Endothelial cell of umbilical vein (primary cell): ENCODE data around the gene ZNF777. TPM values are rescaled to one million over a fixed set of nuclear protein-coding genes. Genes with fewer than 3 reads are reported as not detected.

Experiments
- BruUV-seq: library from RNA; stranded (reverse); fragments of 400-500 nt; replicated peaks from 2 replicates; lab custom pipeline; 2021; lab: Mats Ljungman, UMichigan
- CTCF ChIA-PET: fragments of 300-600, 350-600 bp; sonication (Branson Sonifier 250); formaldehyde crosslinking; loops from one replicate; lab custom pipeline; 2021; ENCODE audit warnings: antibody characterized with exemption, inconsistent platforms; lab: Charles Lee
- POLR2A ChIA-PET: fragments of 300-600, 350-600 bp; sonication (Branson Sonifier 250); formaldehyde crosslinking; loops from one replicate; lab custom pipeline; 2021; ENCODE audit warnings: antibody characterized with exemption, inconsistent platforms; lab: Charles Lee
- DNase-seq: peaks from one replicate; pipeline ENCODE4 v3.0.0-alpha.2; 2011; ENCODE audit warnings: low read depth, low spot score
- FAIRE-seq: peaks from 2 replicates; lab custom pipeline; 2011; peaks lifted over from hg19 to GRCh38; lab: Jason Lieb, UNC
- H2AFZ ChIP-seq: 2 replicates; pipeline ENCODE4 v1.6.0; 2012; ENCODE audit warnings: low read depth, low read length, control low read depth, inconsistent platforms
- H3K27ac ChIP-seq: 2 replicates; pipeline ENCODE4 v1.5.1; 2011; ENCODE audit warnings: low read depth, mild to moderate bottlenecking, control low read depth, low read length, moderate library complexity; ENCODE audit not compliant: insufficient read depth
- H3K27me3 ChIP-seq, 2 experiments: 2 replicates each; pipeline versions ENCODE4 v1.6.0 to v1.6.1; 2011; ENCODE audit warnings: low read length in 2 of 2, mixed read lengths in 1 of 2; ENCODE audit not compliant: control insufficient read depth in 2 of 2, insufficient read depth in 2 of 2
- H3K36me3 ChIP-seq, 2 experiments: 2 replicates in 1 of 2; 3 replicates in 1 of 2; pipeline ENCODE4 v1.5.1; 2011; ENCODE audit warnings: low read length in 2 of 2, mild to moderate bottlenecking in 1 of 2, moderate library complexity in 1 of 2; ENCODE audit not compliant: control insufficient read depth in 2 of 2, insufficient read depth in 2 of 2; ENCODE audit errors: extremely low read depth in 1 of 2
- H3K4me1 ChIP-seq: 3 replicates; pipeline ENCODE4 v1.5.1; 2011; ENCODE audit warnings: mild to moderate bottlenecking, low read length; ENCODE audit not compliant: control insufficient read depth, insufficient read depth; ENCODE audit errors: extremely low read depth
- H3K4me2 ChIP-seq: 2 replicates; pipeline ENCODE4 v1.6.1; 2011; ENCODE audit warnings: low read length, control low read depth, mixed read lengths; ENCODE audit not compliant: insufficient read depth
- H3K4me3 ChIP-seq, 3 experiments: fragments of 200-600 bp in 1 of 3; sonication (generic), shearing (Covaris generic) in 1 of 3; replicated peaks in 1 of 3; 2 replicates each; pipeline ENCODE4 v1.5.1; 2011 to 2016; ENCODE audit warnings: control low read depth in 3 of 3, low read length in 3 of 3, mild to moderate bottlenecking in 2 of 3, inconsistent platforms in 1 of 3, low read depth in 1 of 3, moderate library complexity in 1 of 3; ENCODE audit not compliant: insufficient read depth in 1 of 3
- H3K79me2 ChIP-seq: 2 replicates; pipeline ENCODE4 v1.6.0; 2012; ENCODE audit warnings: low read length, inconsistent platforms; ENCODE audit not compliant: control insufficient read depth, insufficient read depth
- H3K9ac ChIP-seq: replicated peaks from 2 replicates; pipeline ENCODE3; 2011; ENCODE audit warnings: low read length, control low read depth; ENCODE audit not compliant: insufficient read depth; ENCODE audit errors: extremely low read depth
- H3K9me1 ChIP-seq: replicated peaks from 3 replicates; pipeline ENCODE4 v1.6.0; 2011; ENCODE audit warnings: mild to moderate bottlenecking, low read length; ENCODE audit not compliant: control insufficient read depth, insufficient read depth; ENCODE audit errors: extremely low read depth
- H3K9me3 ChIP-seq: replicated peaks from 2 replicates; pipeline ENCODE4 v1.5.1; 2012; ENCODE audit warnings: low read length, inconsistent platforms; ENCODE audit not compliant: control insufficient read depth, insufficient read depth
- H4K20me1 ChIP-seq: replicated peaks from 2 replicates; pipeline ENCODE3; 2011; ENCODE audit warnings: mild to moderate bottlenecking, low read length; ENCODE audit not compliant: control insufficient read depth, insufficient read depth; ENCODE audit errors: extremely low read depth
- CTCF ChIP-seq, 2 donors: IDR thresholded peaks; 1 replicate in 1 of 2; 2 replicates in 1 of 2; pipeline ENCODE4 v1.5.1; 2011; ENCODE audit warnings: low read length in 2 of 2, mild to moderate bottlenecking in 2 of 2, moderate library complexity in 2 of 2, control low read depth in 1 of 2, inconsistent platforms in 1 of 2, low read depth in 1 of 2; ENCODE audit not compliant: insufficient read depth in 1 of 2; ENCODE audit errors: extremely low read depth in 1 of 2
- GATA2 ChIP-seq: IDR thresholded peaks from 2 replicates; pipeline ENCODE4 v1.7.0; 2011; ENCODE audit warnings: low read depth, mild to moderate bottlenecking, moderate library complexity, mixed read lengths, low read length; ENCODE audit not compliant: insufficient read length, insufficient read depth
- MYC ChIP-seq: IDR thresholded peaks from one replicate; pipeline ENCODE4 v1.6.1; 2011; ENCODE audit warnings: mild to moderate bottlenecking, low read depth, low read length
- POLR2A ChIP-seq: IDR thresholded peaks from 2 replicates; pipeline ENCODE4 v1.6.1; 2012; ENCODE audit warnings: low read depth, mild to moderate bottlenecking, control low read depth, low read length
- POLR2AphosphoS5 ChIP-seq: IDR thresholded peaks from 2 replicates; pipeline ENCODE4 v1.6.1; 2012; ENCODE audit warnings: low read depth, mild to moderate bottlenecking, control low read depth, low read length, moderate library complexity; ENCODE audit not compliant: insufficient read depth
- dilution Hi-C: fragments of 300-500 bp; cut with MboI; formaldehyde crosslinking; loops from one replicate; pipeline ENCODE4 v1.15.0; 2019; ENCODE audit warnings: low sequenced_read_pairs; ENCODE audit not compliant: extremely low pct_ligation_motif_present
- intact Hi-C: fragments of 100-400 bp; cut with micrococcal nuclease; formaldehyde crosslinking; loops from one replicate; pipeline ENCODE4 v1.10.0; 2022
- polyA plus RNA-seq, 4 experiments: library from polyadenylated mRNA; depleted of rRNA in 3 of 4; stranded (reverse) in 3 of 4; unstranded in 1 of 4; fragments of >200 nt; gene quantifications; 2 replicates each; pipeline versions ENCODE4 v1.2.1 to v1.2.3, GENCODE V29; 2011 to 2012; ENCODE audit warnings: missing spikeins in 1 of 4
- total RNA-seq: library from RNA; stranded (reverse); gene quantifications from 2 replicates; pipeline ENCODE4 v1.2.3, GENCODE V29; 2021

Gene ZNF777
- total and polyA plus RNA-seq, 2 donors (not counting 3 experiments of a cell fraction or from before 2014, with no cell fraction given) = 7.4 to 11.1 TPM

- Histone ChIP-seq H2AFZ (peak within 1 kb of the TSS; percentile 81), H3K9me3 (no peaks in the 10 kb centered on the region), H3K4me3 (peak within 1 kb of the TSS; percentile 72 to 90 (median 77)), H3K79me2 (peaks cover 24% of the 10 kb centered on the region), H3K9ac (peak within 1 kb of the TSS; percentile 73), H3K27me3 (peaks cover 5 to 15% of the 10 kb centered on the region in 2 experiments), H3K4me2 (peak within 1 kb of the TSS; percentile 85), H3K4me1 (peaks cover 11% of the 10 kb centered on the region), H4K20me1 (no peaks in the 10 kb centered on the region), H3K27ac (peak within 1 kb of the TSS; percentile 49), H3K36me3 (peaks cover 5 to 13% of the 10 kb centered on the region in 2 experiments), H3K9me1 (no peaks in the 10 kb centered on the region)
- TF ChIP-seq GATA2 (no peak), MYC (no peak), POLR2AphosphoS5 (peak; percentile 86), CTCF (IDR thresholded peaks at IDR 0.05; ENCODE audit: extremely low read depth in 1 of 2, insufficient read depth in 1 of 2, low read depth in 1 of 2, low read length in 2 of 2) (peak; percentile 53 to 73), POLR2A (peak; percentile 65)
- BruUV-seq = no TSS peak
- peak; percentile 63 for FAIRE-seq
- POLR2A ChIA-PET = no interaction called here
- dilution Hi-C loops (no loop called here), intact Hi-C loops (loop anchor here (1.0 to 10.0 kb wide), 10 partner anchors 75 to 473 kb away; partner anchors contain the start of genes PDIA4, ZNF282, ZNF398 and ZNF425)
- DNase-seq = peak; percentile 56
- CTCF ChIA-PET = interaction anchor here (2.0 kb wide), 1 partner anchor 188 kb away, joined by 11 read pairs; no protein-coding TSS in a partner anchor
These were observed 36.8 kb upstream of the ZNF777 start, which contains the start of gene ZNF746 for GRCh38 chr7:149497467-149498261. ZNF746 (minus strand) TSS chr7:149497809; CDS start chr7:149497536, 273 bp downstream.
